NOMO-1 treated with DMSO at 0.1 percent for 48 hours (cell line): ENCODE data around the gene PTBP1.

Experiments
- DNase-seq: peaks from one replicate; lab custom pipeline; 2025; ENCODE audit not compliant: unreplicated experiment; lab: John Stamatoyannopoulos, UW

The PTBP1 gene

DNA sequence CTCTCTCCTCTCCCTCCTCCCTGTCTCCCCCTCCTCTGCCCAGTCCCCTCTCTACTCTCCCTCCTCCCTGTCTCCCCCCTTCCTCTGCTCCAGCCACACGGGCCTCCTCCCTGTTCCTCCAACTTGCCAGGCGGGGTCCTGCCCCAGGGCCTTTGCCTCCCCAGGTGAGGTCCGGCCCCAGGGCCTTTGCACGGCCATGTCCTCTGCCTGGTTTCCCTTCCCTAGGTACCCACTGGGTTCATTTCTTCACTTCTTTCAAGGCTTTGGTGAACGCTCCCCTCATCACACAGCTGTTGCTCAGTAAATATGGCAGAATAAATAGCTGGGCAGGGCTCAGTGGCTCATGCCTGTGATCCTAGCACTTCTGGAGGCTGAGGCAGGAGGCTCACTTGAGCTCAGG is 25.2 kb upstream of the PTBP1 start:
- no peak for DNase-seq

DNA sequence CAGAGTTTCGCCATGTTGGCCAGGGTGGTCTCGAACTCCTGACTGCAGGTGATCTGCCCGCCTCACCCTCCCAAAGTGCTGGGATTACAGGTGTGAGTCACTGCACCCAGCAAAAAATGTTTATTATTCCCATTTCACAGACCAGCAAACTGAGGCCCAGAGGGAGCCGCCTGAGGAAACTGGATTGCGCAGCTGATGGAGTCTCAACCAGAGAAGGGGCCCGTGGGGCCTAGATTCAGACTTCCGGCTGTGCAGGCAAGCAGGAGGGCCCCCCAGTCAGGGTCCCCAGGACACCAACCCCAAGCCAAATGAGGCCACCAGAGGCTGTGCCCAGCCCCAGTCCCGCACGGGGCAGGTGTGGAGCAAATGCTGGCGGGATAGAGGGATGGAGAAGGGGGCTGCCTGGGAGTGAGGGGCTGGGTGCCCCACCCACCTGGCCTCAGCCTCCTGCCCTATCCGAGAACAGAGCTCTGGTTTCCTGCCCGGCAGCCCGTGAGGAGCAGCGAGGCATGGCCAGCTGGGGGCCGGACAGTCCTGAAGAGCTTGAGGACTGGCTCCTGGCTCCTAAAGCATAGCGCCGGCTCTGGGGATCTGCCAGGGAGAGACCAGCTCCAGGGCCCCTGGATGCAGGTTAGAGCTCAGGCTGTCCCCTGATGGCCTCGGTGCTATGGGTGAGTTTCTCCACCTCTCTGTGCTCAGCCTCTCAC is 24.4 kb upstream of the PTBP1 start:
- DNase-seq: no peak

GRCh38 chr19:776549-776948 is 20.7 kb upstream of the PTBP1 start:
- DNase-seq: no peak

DNA sequence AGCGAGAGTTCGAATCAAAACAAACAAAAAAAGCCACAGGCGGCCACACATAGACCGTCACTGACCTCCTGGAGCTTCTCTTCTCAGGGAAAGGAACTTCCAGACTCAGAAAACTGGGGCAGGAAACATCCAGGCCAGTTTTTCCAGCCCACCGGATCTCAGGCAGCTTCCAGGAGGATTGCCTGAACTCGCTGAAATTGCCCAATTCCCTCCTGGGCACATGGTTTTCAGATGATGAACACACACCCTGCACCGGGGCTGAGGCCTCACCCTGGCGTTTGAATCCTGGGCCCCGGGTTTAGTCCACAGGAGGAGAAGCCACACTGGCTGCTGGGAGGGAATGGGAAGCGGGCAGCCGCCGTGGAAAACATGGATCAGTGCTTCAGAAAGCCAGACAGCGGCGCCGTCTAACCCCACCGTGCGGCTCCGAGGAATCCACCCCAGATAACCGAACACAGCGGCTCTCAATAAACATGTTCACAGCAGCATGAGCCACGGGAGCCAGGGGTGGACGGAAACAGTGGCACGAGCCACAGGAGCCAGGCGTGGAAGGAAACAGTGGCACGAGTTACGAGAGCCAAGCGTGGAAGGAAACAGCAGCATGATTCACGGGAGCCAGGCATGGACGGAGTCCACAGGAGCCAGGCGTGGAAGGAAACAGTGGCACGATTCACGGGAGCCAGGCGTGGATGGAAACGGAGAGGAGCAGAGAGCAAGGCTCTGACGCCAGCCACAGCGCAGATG is 18.2 kb upstream of the PTBP1 start:
- no peak for DNase-seq

DNA sequence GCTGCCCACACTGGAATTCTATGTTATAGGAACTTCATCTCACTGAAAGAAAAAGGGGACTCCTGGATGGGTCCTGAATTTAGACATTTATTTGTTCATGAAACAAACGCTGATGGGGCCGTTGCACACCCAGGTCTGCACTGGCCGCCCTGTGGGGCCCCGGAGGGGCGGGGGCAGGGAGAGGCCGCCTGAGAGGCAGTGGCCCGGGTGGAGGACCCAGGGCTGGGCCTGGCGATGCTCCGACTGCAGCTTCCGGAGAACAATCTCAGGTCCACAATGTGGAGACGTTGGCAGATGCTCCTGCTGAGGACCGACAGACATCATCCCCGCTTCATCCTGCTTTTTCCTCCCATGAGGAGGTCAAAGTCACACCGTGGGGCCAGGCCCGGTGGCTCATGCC is 16.3 kb upstream of the PTBP1 start:
- no peak for DNase-seq

- no peak for DNase-seq
Observed at GRCh38 chr19:781800-782184, 15.5 kb upstream of the PTBP1 start.

GRCh38 chr19:782185-782877 is 14.9 kb upstream of the PTBP1 start:
- no peak for DNase-seq

- DNase-seq: no peak
Observed at GRCh38 chr19:782878-783668, 14.2 kb upstream of the PTBP1 start.

- no peak for DNase-seq
Observed at GRCh38 chr19:784541-784940, 12.7 kb upstream of the PTBP1 start.

DNA sequence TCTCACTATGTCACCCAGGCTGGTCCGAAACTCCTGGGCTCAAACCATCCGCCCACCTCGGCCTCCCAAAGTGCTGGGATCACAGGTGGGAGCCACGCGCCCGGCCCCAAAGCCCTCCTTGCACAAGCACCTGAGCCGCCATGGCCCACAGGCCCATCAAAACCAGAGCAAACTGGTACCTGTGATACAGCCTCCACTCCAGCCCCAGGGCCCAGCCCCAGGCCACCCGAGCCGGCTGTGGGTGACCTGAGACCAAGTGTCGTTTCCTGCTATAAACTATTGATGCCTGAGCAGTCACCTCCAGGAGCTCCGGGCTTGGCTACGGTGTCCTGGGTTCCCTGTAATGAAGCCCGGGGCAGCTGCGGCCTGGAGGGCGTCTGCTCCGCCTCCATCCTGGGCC is 9.7 kb upstream of the PTBP1 start:
- no peak for DNase-seq

GRCh38 chr19:788686-788982 is 8.6 kb upstream of the PTBP1 start:
- no peak for DNase-seq

DNA sequence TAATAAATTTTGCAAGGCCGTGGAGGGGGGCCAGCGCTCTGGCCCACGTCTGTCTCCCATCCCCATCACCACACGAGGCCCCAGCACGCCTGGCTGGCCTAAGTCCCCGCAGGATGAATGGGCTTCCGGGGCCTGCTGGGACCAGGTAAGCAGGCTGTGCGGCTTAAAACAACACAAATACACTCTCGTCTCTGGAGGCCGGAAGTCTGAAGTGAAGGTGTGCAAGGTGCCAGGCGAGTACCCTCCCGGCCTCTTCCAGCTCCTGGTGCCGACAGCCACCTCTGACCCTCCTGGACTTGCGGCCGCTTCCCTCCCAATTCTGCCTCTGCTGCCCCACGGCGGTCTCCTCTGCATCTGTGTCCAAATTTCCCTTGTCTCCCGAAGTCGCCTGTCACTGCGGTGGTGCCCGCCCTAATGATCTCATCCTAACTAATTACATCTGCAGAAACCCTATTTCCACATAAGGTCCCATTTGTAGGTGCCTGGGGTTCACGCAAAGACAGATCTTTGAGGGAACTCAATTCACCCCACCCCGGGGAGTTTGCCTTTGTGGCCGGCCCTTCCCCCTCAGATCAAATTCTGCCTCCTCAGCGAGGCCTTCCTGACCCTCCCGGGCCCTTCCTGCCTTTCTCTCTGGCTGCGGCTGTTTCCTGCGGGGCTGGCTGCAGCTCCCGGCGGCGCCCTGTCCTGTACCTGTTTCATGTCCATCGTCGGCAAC is 8.1 kb upstream of the PTBP1 start:
- no peak for DNase-seq

DNA sequence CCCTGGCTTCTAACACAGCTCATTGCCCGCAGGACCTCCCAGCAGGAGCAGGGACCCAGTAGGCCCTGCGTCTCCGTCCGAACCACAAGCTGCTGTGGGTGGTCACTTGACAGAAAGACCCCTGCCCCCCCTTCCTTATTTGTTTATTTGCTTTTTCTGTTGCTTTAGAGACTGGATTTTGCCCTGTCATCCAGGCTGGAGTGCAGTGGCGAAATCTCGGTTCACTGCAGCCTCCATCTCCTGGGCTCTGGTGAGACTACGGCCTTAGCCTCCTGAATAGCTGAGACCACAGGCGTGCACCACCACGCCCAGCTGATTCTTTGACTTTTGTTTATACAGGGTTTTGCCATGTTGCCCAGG is 7.6 kb upstream of the PTBP1 start:
- no peak for DNase-seq

DNA sequence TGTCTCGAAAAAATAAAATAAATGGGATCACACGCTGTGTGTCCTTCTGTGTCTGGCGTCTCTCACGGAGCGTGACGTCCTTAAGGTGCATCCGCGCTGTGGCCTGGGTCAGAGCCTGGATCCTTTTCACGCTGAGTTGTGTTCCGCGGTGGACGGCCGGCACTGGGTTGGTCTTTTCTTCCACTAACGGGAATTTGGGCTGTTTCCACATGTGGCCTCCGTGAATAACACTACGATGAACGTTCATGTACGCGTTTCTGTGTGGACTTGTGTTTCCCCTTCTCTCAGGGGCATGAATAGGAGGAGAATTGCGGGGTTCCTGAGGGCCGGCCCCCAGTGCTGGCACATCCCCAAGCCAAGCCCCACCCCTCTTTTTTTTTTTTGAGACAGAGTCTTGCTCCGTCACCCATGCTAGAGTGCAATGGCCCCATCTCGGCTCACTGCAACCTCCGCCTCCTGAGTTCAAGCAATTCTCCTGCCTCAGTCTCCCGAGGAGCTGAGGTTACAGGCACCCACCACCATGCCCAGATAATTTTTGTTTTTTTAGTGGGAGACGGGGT is 6.2 kb upstream of the PTBP1 start:
- no peak for DNase-seq

DNA sequence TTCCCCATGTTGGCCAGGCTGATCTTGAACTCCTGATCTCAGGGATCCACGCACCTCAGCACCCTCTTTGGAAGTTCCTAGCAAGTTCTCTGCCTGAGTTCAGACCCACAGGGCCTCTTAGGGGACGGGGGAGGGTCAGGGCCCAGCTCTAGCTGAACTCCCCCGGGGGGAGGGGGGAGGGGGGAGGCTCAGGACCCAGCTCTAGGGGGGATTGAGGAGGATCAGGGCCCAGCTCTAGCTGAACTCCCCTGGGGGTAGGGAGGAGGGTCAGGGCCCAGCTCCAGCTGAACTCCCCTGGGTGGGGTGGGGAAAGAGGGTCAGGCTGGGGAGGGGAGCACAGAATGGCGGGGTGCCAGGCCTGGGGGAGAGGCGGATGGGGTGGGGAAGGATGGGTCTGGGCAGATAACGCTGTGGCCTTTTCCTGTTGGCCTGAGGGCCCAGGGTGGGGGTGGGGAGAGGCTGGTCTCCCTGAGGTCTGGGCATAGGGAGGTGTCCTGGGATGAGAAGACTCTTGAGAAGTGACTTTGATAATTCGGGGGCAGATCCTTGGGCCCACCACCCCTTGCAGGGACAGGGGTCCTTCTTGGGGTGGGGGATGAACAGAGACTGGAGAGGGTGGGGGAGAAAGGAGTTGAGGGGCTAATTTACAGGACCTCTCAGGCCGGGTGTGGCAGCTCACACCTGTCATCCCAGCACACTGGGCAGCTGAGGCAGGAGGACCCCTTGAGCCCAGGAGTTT is 5.5 kb upstream of the PTBP1 start:
- no peak for DNase-seq

- DNase-seq: no peak
Observed at GRCh38 chr19:792306-792885, 4.9 kb upstream of the PTBP1 start.

GRCh38 chr19:793806-794205 is 3.4 kb upstream of the PTBP1 start:
- DNase-seq: no peak

DNA sequence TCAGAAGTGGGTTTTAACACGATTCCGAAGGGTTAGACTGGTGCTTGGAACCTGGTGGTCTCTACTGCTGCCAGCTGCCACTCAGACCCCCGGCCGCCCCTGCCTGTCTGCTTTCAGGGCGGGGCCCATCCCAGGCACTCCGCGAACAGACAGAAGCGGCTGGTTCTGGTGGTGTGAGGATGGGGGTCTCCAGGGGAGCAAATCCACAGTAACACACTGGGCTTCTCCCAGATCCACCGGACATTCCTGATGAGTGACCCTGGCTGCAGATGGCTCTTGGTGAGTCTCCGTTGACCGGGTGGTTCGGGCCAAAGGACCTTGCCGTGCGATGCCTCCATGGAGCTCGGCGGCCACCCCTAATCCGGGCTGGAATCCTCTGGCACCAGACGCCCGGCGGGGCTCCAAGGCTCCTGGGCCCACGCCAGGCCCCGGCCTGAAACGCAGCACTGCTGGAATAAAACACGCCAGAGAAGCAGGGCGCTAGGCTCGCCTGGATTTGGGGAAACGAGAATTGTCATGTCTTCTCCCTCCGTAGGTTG is 2.1 kb upstream of the PTBP1 start:
- DNase-seq: no peak
